PC-3 (cell line): ENCODE measurements around the gene ANKS4B. TPM values are rescaled to one million over a fixed set of nuclear protein-coding genes. Genes with fewer than 3 reads are reported as not detected.

Source experiments
- ATAC-seq: fragments of 200-7000 bp; cut with Tn5 transposase; 2 replicates; pipeline ENCODE4 v1.9.1; 2020; ENCODE audit warnings: mild to moderate bottlenecking, moderate library complexity
- BruUV-seq: library from RNA; stranded (reverse); fragments of 400-500 nt; replicated peaks from 2 replicates; lab custom pipeline; 2021; lab: Mats Ljungman, UMichigan
- CTCF ChIA-PET: fragments of 300-600 bp; sonication (Branson Sonifier 250); formaldehyde crosslinking; loops from one replicate; lab custom pipeline; 2022; ENCODE audit warnings: antibody characterized with exemption; lab: Charles Lee
- POLR2A ChIA-PET: fragments of 300-600 bp; sonication (Branson Sonifier 250); formaldehyde crosslinking; loops from one replicate; lab custom pipeline; 2022; ENCODE audit warnings: antibody characterized with exemption; ENCODE audit not compliant: unreplicated experiment; lab: Charles Lee
- DNase-seq: peaks from one replicate; pipeline ENCODE4 v3.0.0-alpha.2; 2015
- H2AFZ ChIP-seq: fragments of 300-600 bp; sonication (generic); 2 replicates; pipeline ENCODE4 v1.6.0; 2016; ENCODE audit warnings: antibody characterized with exemption, low read length
- H3F3A ChIP-seq: fragments of 300-600 bp; sonication (generic); one replicate; pipeline ENCODE4 v1.6.0; 2017; ENCODE audit warnings: antibody characterized with exemption, low read length, control low read depth, mild to moderate bottlenecking; ENCODE audit not compliant: unreplicated experiment
- H3K27ac ChIP-seq: fragments of 300-600 bp; sonication (generic); 2 replicates; pipeline ENCODE4 v1.5.1; 2016; ENCODE audit warnings: mild to moderate bottlenecking, low read length
- H3K27me3 ChIP-seq: fragments of 300-600 bp; sonication (generic); 2 replicates; pipeline ENCODE4 v1.6.1; 2016; ENCODE audit warnings: low read length, mixed read lengths
- H3K36me3 ChIP-seq: fragments of 300-600 bp; sonication (generic); 2 replicates; pipeline ENCODE4 v1.6.1; 2016; ENCODE audit warnings: low read depth, mixed run types, low read length, mixed read lengths
- H3K4me1 ChIP-seq: fragments of 300-600 bp; sonication (generic); 2 replicates; pipeline ENCODE4 v1.5.1; 2016; ENCODE audit warnings: low read length; ENCODE audit not compliant: insufficient read depth
- H3K4me2 ChIP-seq: fragments of 300-600 bp; sonication (generic); 2 replicates; pipeline ENCODE4 v1.6.0; 2016; ENCODE audit warnings: low read length
- H3K4me3 ChIP-seq: fragments of 300-600 bp; sonication (generic); 2 replicates; pipeline ENCODE4 v1.5.1; 2016; ENCODE audit warnings: mild to moderate bottlenecking, low read length, mixed read lengths
- H3K79me2 ChIP-seq: fragments of 300-600 bp; sonication (generic); 2 replicates; pipeline ENCODE4 v1.6.1; 2017; ENCODE audit warnings: low read length, mixed read lengths
- H3K9ac ChIP-seq: fragments of 300-600 bp; sonication (generic); 2 replicates; pipeline ENCODE4 v1.6.0; 2016; ENCODE audit warnings: mild to moderate bottlenecking, low read length
- H3K9me2 ChIP-seq: fragments of 300-600 bp; sonication (generic); replicated peaks from 2 replicates; pipeline ENCODE4 v1.6.1; 2016; ENCODE audit warnings: mixed run types, low read length, mixed read lengths
- H3K9me3 ChIP-seq: fragments of 300-600 bp; sonication (generic); 2 replicates; pipeline ENCODE4 v1.6.1; 2016; ENCODE audit warnings: low read length, mixed read lengths
- H4K20me1 ChIP-seq: fragments of 300-600 bp; sonication (generic); 2 replicates; pipeline ENCODE4 v1.6.1; 2016; ENCODE audit warnings: low read length, mixed read lengths
- CTCF ChIP-seq: fragments of 300-600 bp; sonication (generic); conservative IDR thresholded peaks from 2 replicates; pipeline ENCODE4 v1.5.1; 2017; ENCODE audit warnings: antibody characterized with exemption, low read depth, mild to moderate bottlenecking, low read length
- EZH2 ChIP-seq: fragments of 300-600 bp; sonication (generic); IDR thresholded peaks from one replicate; pipeline ENCODE4 v1.6.1; 2017; ENCODE audit warnings: antibody characterized with exemption, mild to moderate bottlenecking, low read length; ENCODE audit not compliant: unreplicated experiment
- EZH2phosphoT487 ChIP-seq: fragments of 300-600 bp; sonication (generic); IDR thresholded peaks from 2 replicates; pipeline ENCODE4 v1.6.1; 2018; ENCODE audit warnings: mild to moderate bottlenecking, antibody characterized with exemption, low read length, borderline replicate concordance
- intact Hi-C: fragments of 100-400 bp; cut with micrococcal nuclease; formaldehyde crosslinking; loops from 2 replicates; pipeline ENCODE4 v1.9.0; 2023
- total RNA-seq: library from RNA; depleted of rRNA; stranded (reverse); fragments of >200 nt; gene quantifications from 2 replicates; pipeline ENCODE4 v1.2.3, GENCODE V29; 2014

The ANKS4B gene
- total RNA-seq, 1 experiment from 2014 or later, result not detected

DNA sequence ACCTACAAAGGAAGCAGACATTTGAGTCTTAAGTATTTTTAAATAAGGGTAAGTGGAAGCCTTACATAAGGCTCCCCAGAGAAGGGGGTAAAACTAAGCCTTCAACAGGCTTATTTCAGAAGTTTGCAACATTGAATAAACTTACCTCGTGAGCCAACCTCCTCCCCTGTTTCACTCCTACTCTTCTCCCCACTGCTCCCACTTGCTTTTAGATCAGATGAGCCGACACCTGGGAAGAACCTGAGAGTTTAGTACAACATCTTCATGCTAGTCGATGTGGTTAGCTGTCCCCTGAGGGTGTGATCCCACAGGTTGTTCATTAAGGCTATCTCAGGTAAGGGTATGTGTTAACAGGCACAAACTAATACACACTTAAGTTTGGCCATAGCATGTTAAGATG, 35.9 kb upstream of the ANKS4B start:
- Histone ChIP-seq H4K20me1 (no peaks in the 10 kb centered on the region), H3K4me1 (no peaks in the 10 kb centered on the region), H3K36me3 (no peaks in the 10 kb centered on the region), H3K9me2 (no peaks in the 10 kb centered on the region), H3F3A (no peaks in the 10 kb centered on the region), H3K4me2 (no peak overlapping the region), H3K27me3 (peaks cover 35% of the 10 kb centered on the region), H3K4me3 (no peak overlapping the region), H2AFZ (no peak overlapping the region), H3K27ac (no peak overlapping the region), H3K9me3 (no peaks in the 10 kb centered on the region), H3K9ac (no peak overlapping the region), H3K79me2 (no peaks in the 10 kb centered on the region)
- TF ChIP-seq EZH2, result no peak
- no peak for TF ChIP-seq EZH2phosphoT487
- TF ChIP-seq CTCF, result no peak
- intact Hi-C loops, result no loop called here
- ChIA-PET CTCF (no interaction called here), POLR2A (no interaction called here)
- no TSS peak for BruUV-seq
- DNase-seq (no peak), ATAC-seq (no peak)

- no peaks in the 10 kb centered on the region for H3K36me3 ChIP-seq
- TF ChIP-seq CTCF (no peak), EZH2 (no peak), EZH2phosphoT487 (no peak)
- ChIA-PET CTCF (no interaction called here), POLR2A (interaction anchor here (0.7 kb wide), 1 partner anchor 32 kb away, joined by 18 read pairs; no protein-coding TSS in a partner anchor)
- no peaks in the 10 kb centered on the region for H3K4me1 ChIP-seq
- no peaks in the 10 kb centered on the region for H3K9me3 ChIP-seq
- ATAC-seq, result no peak
- H3K9me2 ChIP-seq, result no peaks in the 10 kb centered on the region
- H3K27ac ChIP-seq, result no peak overlapping the region
- no peaks in the 10 kb centered on the region for H3K79me2 ChIP-seq
- no peak overlapping the region for H2AFZ ChIP-seq
- H3K9ac ChIP-seq, result no peak overlapping the region
- peaks cover 32% of the 10 kb centered on the region for H3K27me3 ChIP-seq
- H3K4me3 ChIP-seq, result no peak overlapping the region
- no TSS peak for BruUV-seq
- no peaks in the 10 kb centered on the region for H4K20me1 ChIP-seq
- H3K4me2 ChIP-seq, result no peak overlapping the region
- no peak for DNase-seq
- H3F3A ChIP-seq, result no peaks in the 10 kb centered on the region
- intact Hi-C loops, result no loop called here
Observed at GRCh38 chr16:21199607-21200218, 33.8 kb upstream of the ANKS4B start.

- Histone ChIP-seq H3K9ac (no peak overlapping the region), H3K27ac (no peak overlapping the region), H3K9me2 (no peaks in the 10 kb centered on the region), H3K9me3 (no peaks in the 10 kb centered on the region), H3F3A (no peaks in the 10 kb centered on the region), H4K20me1 (no peaks in the 10 kb centered on the region), H3K36me3 (no peaks in the 10 kb centered on the region), H2AFZ (no peak overlapping the region), H3K27me3 (peaks cover 21% of the 10 kb centered on the region; the same call in 1 of the 2 replicates), H3K4me3 (no peak overlapping the region), H3K4me2 (no peak overlapping the region), H3K4me1 (no peaks in the 10 kb centered on the region), H3K79me2 (no peaks in the 10 kb centered on the region)
- ChIA-PET POLR2A (interaction anchor here (0.8 kb wide), 1 partner anchor 83 kb away, joined by 7 read pairs; no protein-coding TSS in a partner anchor), CTCF (no interaction called here)
- TF ChIP-seq EZH2phosphoT487 (no peak), CTCF (no peak), EZH2 (no peak)
- intact Hi-C loops, result no loop called here
- no TSS peak for BruUV-seq
- no peak for ATAC-seq
- DNase-seq, result no peak
Observed at GRCh38 chr16:21203155-21203797, 30.2 kb upstream of the ANKS4B start.
